Measurements from ENCODE around the gene SLC22A12.

Gene SLC22A12

GRCh38 chr11:64588701-64589100, 2.3 kb upstream of the SLC22A12 start:
- no peaks in the 10 kb centered on the region for H3K79me1 ChIP-seq (replicated peaks; ENCODE audit: low read length, poor library complexity, severe bottlenecking)
- H3K27me3 ChIP-seq (ENCODE audit: control insufficient read depth in 1 of 2, insufficient read depth in 1 of 2, low read length in 2 of 2) = peaks cover 4 to 7% of the 10 kb centered on the region in 2 experiments
- no peak overlapping the region for H2AFZ ChIP-seq (ENCODE audit: low read depth, low read length)
- no peak overlapping the region for H3K9ac ChIP-seq (ENCODE audit: low read length)
- H4K91ac ChIP-seq (ENCODE audit: low read length) = no peak overlapping the region
- H3K14ac ChIP-seq (ENCODE audit: low read length in 2 of 2) = no peak overlapping the region
- H3K18ac ChIP-seq (ENCODE audit: low read depth in 1 of 2, low read length in 2 of 2) = no peak overlapping the region
- no peak overlapping the region for H2AK5ac ChIP-seq (ENCODE audit: low read length, severe bottlenecking)
- no peaks in the 10 kb centered on the region for H3K36me3 ChIP-seq (ENCODE audit: control insufficient read depth in 1 of 2, insufficient read depth in 2 of 2, low read depth in 1 of 2, low read length in 2 of 2)
- no peak overlapping the region for H2BK5ac ChIP-seq (ENCODE audit: low read depth, low read length, poor library complexity, severe bottlenecking)
- peaks cover 15% of the 10 kb centered on the region for H3K9me3 ChIP-seq (ENCODE audit: control insufficient read depth, low read length)
- H2BK120ac ChIP-seq (ENCODE audit: low read depth, low read length) = no peak overlapping the region
- H3K4ac ChIP-seq (ENCODE audit: low read depth in 1 of 2, low read length in 2 of 2) = no peak overlapping the region
- H4K8ac ChIP-seq (ENCODE audit: low read length) = no peak overlapping the region
- no peak overlapping the region for H2BK15ac ChIP-seq (ENCODE audit: low read depth, poor library complexity, severe bottlenecking)
- no peaks in the 10 kb centered on the region for H3K4me1 ChIP-seq (ENCODE audit: control insufficient read depth, insufficient read depth, low read depth, low read length)
- H2BK12ac ChIP-seq (ENCODE audit: low read length in 2 of 2) = no peak overlapping the region
- WGBS = no CpG with 5 or more reads among the region's 2 CpGs
- no peak overlapping the region for H3K23ac ChIP-seq (ENCODE audit: low read length in 2 of 2)
- no peak for DNase-seq
- H3K27ac ChIP-seq (ENCODE audit: low read length, poor library complexity, severe bottlenecking) = no peak overlapping the region
- no peak overlapping the region for H3K4me3 ChIP-seq (ENCODE audit: insufficient read depth in 1 of 2, low read depth in 1 of 2, low read length in 2 of 2)
- H3K4me2 ChIP-seq (ENCODE audit: low read length, poor library complexity, severe bottlenecking) = no peak overlapping the region

- H3K23ac ChIP-seq (ENCODE audit: low read length in 2 of 2) = no peak overlapping the region
- no peaks in the 10 kb centered on the region for H3K79me1 ChIP-seq (replicated peaks; ENCODE audit: low read length, poor library complexity, severe bottlenecking)
- H2AFZ ChIP-seq (ENCODE audit: low read depth, low read length) = no peak overlapping the region
- no peaks in the 10 kb centered on the region for H3K4me1 ChIP-seq (ENCODE audit: control insufficient read depth, insufficient read depth, low read depth, low read length)
- H3K4me3 ChIP-seq (ENCODE audit: insufficient read depth in 1 of 2, low read depth in 1 of 2, low read length in 2 of 2) = no peak overlapping the region
- DNase-seq = no peak
- no peak overlapping the region for H2AK5ac ChIP-seq (ENCODE audit: low read length, severe bottlenecking)
- H3K9me3 ChIP-seq (ENCODE audit: control insufficient read depth, low read length) = peaks cover 29% of the 10 kb centered on the region
- H3K4ac ChIP-seq (ENCODE audit: low read depth in 1 of 2, low read length in 2 of 2) = no peak overlapping the region
- no peak overlapping the region for H2BK5ac ChIP-seq (ENCODE audit: low read depth, low read length, poor library complexity, severe bottlenecking)
- 84% methylated on average over 36 of the region's 36 CpGs for WGBS
- H3K4me2 ChIP-seq (ENCODE audit: low read length, poor library complexity, severe bottlenecking) = no peak overlapping the region
- no peak overlapping the region for H3K14ac ChIP-seq (ENCODE audit: low read length in 2 of 2)
- no peak overlapping the region for H2BK120ac ChIP-seq (ENCODE audit: low read depth, low read length)
- H4K8ac ChIP-seq (ENCODE audit: low read length) = no peak overlapping the region
- no peak overlapping the region for H2BK15ac ChIP-seq (ENCODE audit: low read depth, poor library complexity, severe bottlenecking)
- no peak overlapping the region for H3K18ac ChIP-seq (ENCODE audit: low read depth in 1 of 2, low read length in 2 of 2)
- H3K36me3 ChIP-seq (ENCODE audit: control insufficient read depth in 1 of 2, insufficient read depth in 2 of 2, low read depth in 1 of 2, low read length in 2 of 2) = no peaks in the 10 kb centered on the region
- no peak overlapping the region for H3K27ac ChIP-seq (ENCODE audit: low read length, poor library complexity, severe bottlenecking)
- H2BK12ac ChIP-seq (ENCODE audit: low read length in 2 of 2) = no peak overlapping the region
- H3K9ac ChIP-seq (ENCODE audit: low read length) = no peak overlapping the region
- no peak overlapping the region for H4K91ac ChIP-seq (ENCODE audit: low read length)
- peaks cover under 1 to 9% of the 10 kb centered on the region in 2 experiments for H3K27me3 ChIP-seq (ENCODE audit: control insufficient read depth in 1 of 2, insufficient read depth in 1 of 2, low read length in 2 of 2)
These were observed 525 bp downstream of the SLC22A12 start for GRCh38 chr11:64591257-64592233.

GRCh38 chr11:64592234-64592615, 1.2 kb downstream of the SLC22A12 start:
- H3K27ac ChIP-seq (ENCODE audit: low read length, poor library complexity, severe bottlenecking) = no peak overlapping the region
- no peak overlapping the region for H4K91ac ChIP-seq (ENCODE audit: low read length)

GRCh38 chr11:64592656-64593055, 1.6 kb downstream of the SLC22A12 start:
- Histone ChIP-seq H3K4me2 (ENCODE audit: low read length, poor library complexity, severe bottlenecking) (no peak overlapping the region), H2BK5ac (ENCODE audit: low read depth, low read length, poor library complexity, severe bottlenecking) (no peak overlapping the region), H3K27me3 (ENCODE audit: control insufficient read depth in 1 of 2, insufficient read depth in 1 of 2, low read length in 2 of 2) (peaks cover 7 to 9% of the 10 kb centered on the region in 2 experiments), H3K79me1 (replicated peaks; ENCODE audit: low read length, poor library complexity, severe bottlenecking) (no peaks in the 10 kb centered on the region), H2BK15ac (ENCODE audit: low read depth, poor library complexity, severe bottlenecking) (no peak overlapping the region), H3K4me3 (ENCODE audit: insufficient read depth in 1 of 2, low read depth in 1 of 2, low read length in 2 of 2) (no peak overlapping the region), H2BK120ac (ENCODE audit: low read depth, low read length) (no peak overlapping the region), H3K36me3 (ENCODE audit: control insufficient read depth in 1 of 2, insufficient read depth in 2 of 2, low read depth in 1 of 2, low read length in 2 of 2) (no peaks in the 10 kb centered on the region), H3K23ac (ENCODE audit: low read length in 2 of 2) (peak overlapping the region in 1 of 2 experiments; percentile 5), H4K91ac (ENCODE audit: low read length) (no peak overlapping the region), H3K9me3 (ENCODE audit: control insufficient read depth, low read length) (peaks cover 26% of the 10 kb centered on the region), H2BK12ac (ENCODE audit: low read length in 2 of 2) (no peak overlapping the region), H2AFZ (ENCODE audit: low read depth, low read length) (no peak overlapping the region), H3K4ac (ENCODE audit: low read depth in 1 of 2, low read length in 2 of 2) (no peak overlapping the region), H3K18ac (ENCODE audit: low read depth in 1 of 2, low read length in 2 of 2) (no peak overlapping the region), H3K27ac (ENCODE audit: low read length, poor library complexity, severe bottlenecking) (no peak overlapping the region), H3K14ac (ENCODE audit: low read length in 2 of 2) (no peak overlapping the region), H4K8ac (ENCODE audit: low read length) (no peak overlapping the region), H2AK5ac (ENCODE audit: low read length, severe bottlenecking) (no peak overlapping the region), H3K4me1 (ENCODE audit: control insufficient read depth, insufficient read depth, low read depth, low read length) (no peaks in the 10 kb centered on the region), H3K9ac (ENCODE audit: low read length) (no peak overlapping the region)
- 84% methylated on average over 8 of the region's 9 CpGs for WGBS
- no peak for DNase-seq

More at GRCh38 chr11:64592234-64592615, 1.2 kb downstream of the SLC22A12 start:
- H2BK12ac ChIP-seq (ENCODE audit: low read length in 2 of 2) = no peak overlapping the region
- no peak overlapping the region for H2BK120ac ChIP-seq (ENCODE audit: low read depth, low read length)
- H3K14ac ChIP-seq (ENCODE audit: low read length in 2 of 2) = no peak overlapping the region
- H3K4me2 ChIP-seq (ENCODE audit: low read length, poor library complexity, severe bottlenecking) = no peak overlapping the region
- no peak overlapping the region for H2AFZ ChIP-seq (ENCODE audit: low read depth, low read length)
- H2BK5ac ChIP-seq (ENCODE audit: low read depth, low read length, poor library complexity, severe bottlenecking) = no peak overlapping the region
- 83% methylated on average over 3 of the region's 3 CpGs for WGBS
- H3K79me1 ChIP-seq (replicated peaks; ENCODE audit: low read length, poor library complexity, severe bottlenecking) = no peaks in the 10 kb centered on the region
- DNase-seq = no peak
- H3K9me3 ChIP-seq (ENCODE audit: control insufficient read depth, low read length) = peaks cover 29% of the 10 kb centered on the region
- no peak overlapping the region for H3K4ac ChIP-seq (ENCODE audit: low read depth in 1 of 2, low read length in 2 of 2)
- H2BK15ac ChIP-seq (ENCODE audit: low read depth, poor library complexity, severe bottlenecking) = no peak overlapping the region
- no peak overlapping the region for H4K8ac ChIP-seq (ENCODE audit: low read length)
- no peak overlapping the region for H3K23ac ChIP-seq (ENCODE audit: low read length in 2 of 2)
- H3K4me3 ChIP-seq (ENCODE audit: insufficient read depth in 1 of 2, low read depth in 1 of 2, low read length in 2 of 2) = no peak overlapping the region
- H3K4me1 ChIP-seq (ENCODE audit: control insufficient read depth, insufficient read depth, low read depth, low read length) = no peaks in the 10 kb centered on the region
- H3K9ac ChIP-seq (ENCODE audit: low read length) = no peak overlapping the region
- peaks cover 4 to 9% of the 10 kb centered on the region in 2 experiments for H3K27me3 ChIP-seq (ENCODE audit: control insufficient read depth in 1 of 2, insufficient read depth in 1 of 2, low read length in 2 of 2)
- no peak overlapping the region for H2AK5ac ChIP-seq (ENCODE audit: low read length, severe bottlenecking)
- no peaks in the 10 kb centered on the region for H3K36me3 ChIP-seq (ENCODE audit: control insufficient read depth in 1 of 2, insufficient read depth in 2 of 2, low read depth in 1 of 2, low read length in 2 of 2)
- no peak overlapping the region for H3K18ac ChIP-seq (ENCODE audit: low read depth in 1 of 2, low read length in 2 of 2)
